Esophagus muscularis mucosa (tissue), 4 donors: Measurements from ENCODE around the gene DNLZ. TPM values are rescaled to one million over a fixed set of nuclear protein-coding genes. Genes with fewer than 3 reads are reported as not detected.

Experiments used
- DNase-seq: peaks from one replicate; pipeline ENCODE4 v3.0.0-alpha.2; 2017; ENCODE audit errors: extremely low spot score
- H3K27ac ChIP-seq, 4 donors: fragments of 200-600 bp; sonication (generic); replicated peaks in 1 of 4; 1 replicate in 3 of 4; 2 replicates in 1 of 4; pipeline ENCODE4 v1.5.1; 2016 to 2019; ENCODE audit warnings: mild to moderate bottlenecking in 1 of 4
- H3K27me3 ChIP-seq, 4 donors: fragments of 200-600 bp; sonication (generic); one replicate each; pipeline versions ENCODE4 v1.5.1 to v1.6.0; 2016 to 2019
- H3K36me3 ChIP-seq, 4 donors: fragments of 200-600 bp; sonication (generic); one replicate each; pipeline ENCODE4 v1.5.1; 2016 to 2019
- H3K4me1 ChIP-seq, 4 donors: fragments of 200-600 bp; sonication (generic); one replicate each; pipeline ENCODE4 v1.5.1; 2016 to 2019
- H3K4me3 ChIP-seq, 4 donors: fragments of 200-600 bp; sonication (generic); 1 replicate in 2 of 4; 2 replicates in 2 of 4; pipeline ENCODE4 v1.5.1; 2016 to 2019; ENCODE audit warnings: mild to moderate bottlenecking in 4 of 4, moderate library complexity in 1 of 4
- H3K9me3 ChIP-seq, 4 donors: fragments of 200-600 bp; sonication (generic); 1 replicate in 3 of 4; 2 replicates in 1 of 4; pipeline ENCODE4 v1.5.1; 2016 to 2019
- EP300 ChIP-seq: sonication (generic); formaldehyde crosslinking; IDR thresholded peaks from one replicate; pipeline ENCODE4 v1.6.1; 2017; ENCODE audit warnings: antibody characterized with exemption
- POLR2A ChIP-seq: fragments of 450-650 bp; IDR thresholded peaks from one replicate; pipeline ENCODE4 v1.6.1; 2017; ENCODE audit warnings: antibody characterized with exemption, moderate library complexity, mild to moderate bottlenecking, low read depth
- POLR2AphosphoS5 ChIP-seq, 2 donors: sonication (generic); formaldehyde crosslinking; IDR thresholded peaks; one replicate each; pipeline ENCODE4 v1.6.1; 2017; ENCODE audit warnings: antibody characterized with exemption in 2 of 2
- WGBS: methylation state at CpG from one replicate; pipeline ENCODE4 v1.1.5; 2018; 5-methylcytosine and 5-hydroxymethylcytosine counted together
- intact Hi-C: fragments of 100-400 bp; cut with DNase I; formaldehyde crosslinking; loops from one replicate; pipeline ENCODE4 v1.15.1; 2023
- total RNA-seq, 4 donors: library from RNA; depleted of rRNA; stranded (reverse); fragments of >200 nt; gene quantifications; one replicate each; pipeline versions ENCODE4 v1.1.0 to v1.2.1, GENCODE V29; 2016
- TF ChIP-seq, protein P1 (sequence below), 3 experiments: fragments of 200-600 bp in 2 of 3; fragments of 450-650 bp in 1 of 3; sonication (generic) in 2 of 3; IDR thresholded peaks; one replicate each; pipeline ENCODE4 v1.5.1; 2017 to 2019; ENCODE audit warnings: antibody characterized with exemption in 3 of 3, mild to moderate bottlenecking in 2 of 3, moderate library complexity in 1 of 3

Gene DNLZ
- total RNA-seq, 4 donors from 2014 or later, result 29.5 to 41.3 (median 35.8) TPM

DNA sequence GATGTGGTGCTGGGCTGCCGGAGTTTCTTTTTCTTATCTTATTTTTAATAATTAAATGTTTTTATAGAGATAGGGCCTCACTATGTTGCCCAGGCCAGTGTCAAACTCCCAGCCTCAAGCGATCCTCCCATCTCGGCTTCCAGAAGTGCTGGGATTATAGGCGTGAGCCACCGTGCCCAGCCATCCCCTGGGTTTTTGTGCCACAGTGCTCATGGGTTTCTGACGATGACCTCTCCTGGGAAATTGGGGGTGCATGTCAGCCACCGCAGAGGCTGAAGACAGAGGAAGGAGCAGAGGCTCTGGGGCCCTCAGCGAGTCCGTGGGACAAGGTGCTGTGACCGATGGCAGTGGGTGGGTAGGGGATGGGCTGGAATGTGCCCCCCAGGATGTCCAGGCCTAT, 21.8 kb downstream of the DNLZ start:
- H3K27ac ChIP-seq, result peak overlapping the region in 1 of 4 donors; percentile 73
- peaks cover 40 to 54% (median 46%) of the 10 kb centered on the region in 4 donors for H3K4me1 ChIP-seq

DNA sequence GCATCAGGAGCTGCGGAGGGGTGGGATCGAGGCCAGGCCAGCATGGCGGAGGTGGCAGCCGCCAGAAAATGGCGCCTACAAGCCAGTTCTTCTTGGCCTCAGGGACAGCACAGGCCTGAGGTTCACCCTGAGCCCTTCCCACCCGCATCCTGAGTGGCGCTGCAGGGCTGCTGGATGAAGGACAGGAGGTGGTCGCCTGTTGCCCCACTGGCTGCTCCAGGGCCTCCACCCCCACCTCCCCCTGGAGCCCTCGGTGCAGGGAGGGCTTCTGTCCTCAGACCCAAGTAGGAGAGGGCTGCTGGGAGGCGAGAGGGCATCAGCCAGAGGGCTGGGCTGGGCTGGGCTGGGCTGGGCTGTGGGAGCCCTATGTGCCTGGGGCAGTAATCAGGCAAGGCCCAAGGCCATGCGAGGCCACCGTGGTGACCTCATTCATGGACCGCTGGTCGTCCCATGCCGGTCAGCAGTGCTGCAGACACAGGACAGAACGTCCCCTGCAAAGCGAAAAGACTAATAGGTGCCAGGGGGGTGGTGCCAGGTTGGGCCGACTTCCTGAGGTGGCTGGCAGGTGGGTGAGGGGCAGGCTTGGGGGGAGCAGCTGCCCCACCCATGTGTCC, 22.4 kb downstream of the DNLZ start:
- no peak overlapping the region for H3K4me3 ChIP-seq
- no peak for DNase-seq
- 87% methylated on average over 13 of the region's 18 CpGs for WGBS
- peaks cover 0 to 46% (median 36%) of the 10 kb centered on the region in 4 donors for H3K36me3 ChIP-seq
- H3K4me1 ChIP-seq, result peaks cover 33 to 48% (median 42%) of the 10 kb centered on the region in 4 donors
- TF ChIP-seq POLR2AphosphoS5 (IDR thresholded peaks at IDR 0.05) (no peak), POLR2A (no peak), EP300 (no peak)
- TF ChIP-seq, protein P1, sequence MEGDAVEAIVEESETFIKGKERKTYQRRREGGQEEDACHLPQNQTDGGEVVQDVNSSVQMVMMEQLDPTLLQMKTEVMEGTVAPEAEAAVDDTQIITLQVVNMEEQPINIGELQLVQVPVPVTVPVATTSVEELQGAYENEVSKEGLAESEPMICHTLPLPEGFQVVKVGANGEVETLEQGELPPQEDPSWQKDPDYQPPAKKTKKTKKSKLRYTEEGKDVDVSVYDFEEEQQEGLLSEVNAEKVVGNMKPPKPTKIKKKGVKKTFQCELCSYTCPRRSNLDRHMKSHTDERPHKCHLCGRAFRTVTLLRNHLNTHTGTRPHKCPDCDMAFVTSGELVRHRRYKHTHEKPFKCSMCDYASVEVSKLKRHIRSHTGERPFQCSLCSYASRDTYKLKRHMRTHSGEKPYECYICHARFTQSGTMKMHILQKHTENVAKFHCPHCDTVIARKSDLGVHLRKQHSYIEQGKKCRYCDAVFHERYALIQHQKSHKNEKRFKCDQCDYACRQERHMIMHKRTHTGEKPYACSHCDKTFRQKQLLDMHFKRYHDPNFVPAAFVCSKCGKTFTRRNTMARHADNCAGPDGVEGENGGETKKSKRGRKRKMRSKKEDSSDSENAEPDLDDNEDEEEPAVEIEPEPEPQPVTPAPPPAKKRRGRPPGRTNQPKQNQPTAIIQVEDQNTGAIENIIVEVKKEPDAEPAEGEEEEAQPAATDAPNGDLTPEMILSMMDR (IDR thresholded peaks at IDR 0.05), result no peak
- intact Hi-C loops, result no loop called here
- no peaks in the 10 kb centered on the region for H3K9me3 ChIP-seq
- no peaks in the 10 kb centered on the region for H3K27me3 ChIP-seq
- H3K27ac ChIP-seq, result peak overlapping the region in 1 of 4 donors; percentile 73

More for the DNA sequence above, 21.8 kb downstream of the DNLZ start:
- H3K27me3 ChIP-seq, result no peaks in the 10 kb centered on the region
- intact Hi-C loops, result loop anchor here (2.0 kb wide), 1 partner anchor 21 kb away; the partner anchor contains the start of gene DNLZ
- 91% methylated on average over 5 of the region's 10 CpGs for WGBS
- H3K36me3 ChIP-seq, result peaks cover 0 to 40% (median 30%) of the 10 kb centered on the region in 4 donors
- no peak for DNase-seq
- peak overlapping the region; percentile 54 to 61 (median 58) for H3K4me3 ChIP-seq
- no peaks in the 10 kb centered on the region for H3K9me3 ChIP-seq
- no peak for TF ChIP-seq POLR2AphosphoS5 (IDR thresholded peaks at IDR 0.05)

- TF ChIP-seq POLR2AphosphoS5 (IDR thresholded peaks at IDR 0.05) (no peak), EP300 (no peak), POLR2A (no peak)
- TF ChIP-seq, protein P1 (IDR thresholded peaks at IDR 0.05), result no peak
- no peak overlapping the region for H3K27ac ChIP-seq
- H3K9me3 ChIP-seq, result no peaks in the 10 kb centered on the region
- H3K36me3 ChIP-seq, result peaks cover 0 to 52% (median 39%) of the 10 kb centered on the region in 4 donors
- no peaks in the 10 kb centered on the region for H3K27me3 ChIP-seq
- H3K4me1 ChIP-seq, result peaks cover 28 to 42% (median 36%) of the 10 kb centered on the region in 4 donors
- intact Hi-C loops, result no loop called here
- H3K4me3 ChIP-seq, result no peak overlapping the region
- DNase-seq, result no peak
- WGBS, result 84% methylated on average over 7 of the region's 28 CpGs
Measured at GRCh38 chr9:136340356-136341041, 23.0 kb downstream of the DNLZ start.

GRCh38 chr9:136339958-136340310, 23.6 kb downstream of the DNLZ start:
- intact Hi-C loops, result loop anchor here (5.0 kb wide), 1 partner anchor 57 kb away; no protein-coding TSS in a partner anchor

More at GRCh38 chr9:136339958-136340310, 23.6 kb downstream of the DNLZ start:
- no peak for DNase-seq
- Histone ChIP-seq H3K36me3 (peaks cover 0 to 58% (median 41%) of the 10 kb centered on the region in 4 donors), H3K9me3 (no peaks in the 10 kb centered on the region), H3K27ac (no peak overlapping the region), H3K27me3 (no peaks in the 10 kb centered on the region), H3K4me3 (no peak overlapping the region), H3K4me1 (peaks cover 22 to 36% (median 32%) of the 10 kb centered on the region in 4 donors)
- WGBS, result 91% methylated on average over 10 of the region's 12 CpGs
- TF ChIP-seq, protein P1 (IDR thresholded peaks at IDR 0.05), result no peak
- TF ChIP-seq EP300, result no peak
- no peak for TF ChIP-seq POLR2A
- TF ChIP-seq POLR2AphosphoS5 (IDR thresholded peaks at IDR 0.05), result no peak
